8988T (cell line): Measurements from ENCODE around the gene POTEJ.
"Not testable (repeated sequence)": the region's sequence is repeated elsewhere in the genome, so short reads cannot be mapped to it uniquely, and the experiment has no call there.

Experiments
- DNase-seq: peaks from one replicate; pipeline ENCODE4 v3.0.0; 2011

The POTEJ gene

GRCh38 chr2:130611140-130611539 is at the start of gene POTEJ:
Gene POTEJ, plus strand, starts transcription at chr2:130611440. Its CDS starts 93 bp downstream, at chr2:130611533.
- not testable (repeated sequence) for DNase-seq

- DNase-seq = not testable (repeated sequence)
Observed at GRCh38 chr2:130566165-130566564, 45.1 kb upstream of the POTEJ start.

GRCh38 chr2:130571929-130572328 is 39.3 kb upstream of the POTEJ start:
- not testable (repeated sequence) for DNase-seq

GRCh38 chr2:130574230-130574629 is 37.0 kb upstream of the POTEJ start:
- not testable (repeated sequence) for DNase-seq

- DNase-seq = not testable (repeated sequence)
Observed at GRCh38 chr2:130576209-130576784, 34.9 kb upstream of the POTEJ start.

GRCh38 chr2:130577559-130577958 is 33.7 kb upstream of the POTEJ start:
- not testable (repeated sequence) for DNase-seq

- not testable (repeated sequence) for DNase-seq
Observed at GRCh38 chr2:130579121-130579520, 32.1 kb upstream of the POTEJ start.

GRCh38 chr2:130581491-130581890 is 29.7 kb upstream of the POTEJ start:
- not testable (repeated sequence) for DNase-seq

GRCh38 chr2:130582970-130583369 is 28.3 kb upstream of the POTEJ start:
- not testable (repeated sequence) for DNase-seq

- DNase-seq = not testable (repeated sequence)
Observed at GRCh38 chr2:130583582-130583981, 27.7 kb upstream of the POTEJ start.

GRCh38 chr2:130584726-130585125 is 26.5 kb upstream of the POTEJ start:
- DNase-seq = not testable (repeated sequence)

GRCh38 chr2:130588688-130589458 is 22.4 kb upstream of the POTEJ start:
- DNase-seq = not testable (repeated sequence)

GRCh38 chr2:130590170-130590841 is 20.9 kb upstream of the POTEJ start:
- not testable (repeated sequence) for DNase-seq

- DNase-seq = not testable (repeated sequence)
Observed at GRCh38 chr2:130590842-130591359, 20.3 kb upstream of the POTEJ start.

GRCh38 chr2:130592791-130593414 is 18.3 kb upstream of the POTEJ start:
- DNase-seq = not testable (repeated sequence)

GRCh38 chr2:130594011-130594410 is 17.2 kb upstream of the POTEJ start:
- not testable (repeated sequence) for DNase-seq

GRCh38 chr2:130596757-130597156 is 14.5 kb upstream of the POTEJ start:
- DNase-seq = not testable (repeated sequence)

GRCh38 chr2:130597994-130598393 is 13.2 kb upstream of the POTEJ start:
- not testable (repeated sequence) for DNase-seq

- DNase-seq = not testable (repeated sequence)
Observed at GRCh38 chr2:130598463-130598862, 12.8 kb upstream of the POTEJ start.

GRCh38 chr2:130599393-130599792 is 11.8 kb upstream of the POTEJ start, which contains the start of gene CFC1:
Gene CFC1, minus strand, starts transcription at chr2:130599575. Its CDS starts 288 bp downstream, at chr2:130599287.
- DNase-seq = not testable (repeated sequence)

- DNase-seq = not testable (repeated sequence)
Observed at GRCh38 chr2:130599926-130600325, 11.3 kb upstream of the POTEJ start.

GRCh38 chr2:130601648-130602302 is 9.5 kb upstream of the POTEJ start:
- DNase-seq = not testable (repeated sequence)
